Fibroblast of lung (primary cell): ENCODE measurements around the gene DPP6.

ENCODE experiments used
- CTCF ChIP-seq, 2 donors: IDR thresholded peaks in 1 of 2; conservative IDR thresholded peaks in 1 of 2; 1 replicate in 1 of 2; 2 replicates in 1 of 2; pipeline ENCODE4 v1.5.1; 2011 to 2012; ENCODE audit warnings: low read length in 2 of 2, control low read depth in 1 of 2, inconsistent platforms in 1 of 2, low read depth in 1 of 2, mild to moderate bottlenecking in 1 of 2
- EZH2 ChIP-seq: IDR thresholded peaks from 2 replicates; pipeline ENCODE4 v1.5.1; 2012; ENCODE audit warnings: low read length, control low read depth, mild to moderate bottlenecking; ENCODE audit errors: missing control alignments

- TF ChIP-seq CTCF (conservative IDR thresholded peaks at IDR 0.05 in 1 of 2, IDR thresholded peaks at IDR 0.05 in 1 of 2; ENCODE audit: low read depth in 1 of 2, low read length in 2 of 2) = no peak
- no peak for TF ChIP-seq EZH2
Measured at GRCh38 chr7:154406312-154406711, 354.1 kb downstream of the DPP6 start.
